WTC11 (cell line): ENCODE results near the gene PLA2G4E.

ENCODE experiments used
- ATF3 ChIP-seq: sonication (generic); formaldehyde crosslinking; conservative IDR thresholded peaks from 2 replicates; pipeline ENCODE4 v1.8.1; 2022; ENCODE audit warnings: mild to moderate bottlenecking, missing genetic modification reagents
- CBFB ChIP-seq: sonication (generic); formaldehyde crosslinking; IDR thresholded peaks from 2 replicates; pipeline ENCODE4 v1.8.1; 2022; ENCODE audit warnings: mild to moderate bottlenecking, low read depth, missing genetic modification reagents
- CTCF ChIP-seq: fragments of 200-600 bp; IDR thresholded peaks from 2 replicates; pipeline ENCODE4 v1.8.0; 2022; ENCODE audit warnings: antibody characterized with exemption
- ELF4 ChIP-seq: sonication (generic); formaldehyde crosslinking; IDR thresholded peaks from 2 replicates; pipeline ENCODE4 v1.8.1; 2022; ENCODE audit warnings: low read depth, mild to moderate bottlenecking, moderate library complexity, missing genetic modification reagents
- EMX1 ChIP-seq: fragments of 250-450 bp; sonication (Bioruptor Pico); IDR thresholded peaks from 2 replicates; pipeline ENCODE4 v1.8.0; 2021; ENCODE audit warnings: mild to moderate bottlenecking
- MAX ChIP-seq: sonication (generic); formaldehyde crosslinking; IDR thresholded peaks from 2 replicates; pipeline ENCODE4 v1.8.0; 2022; ENCODE audit warnings: mild to moderate bottlenecking, missing genetic modification reagents
- NR2C2 ChIP-seq: sonication (generic); formaldehyde crosslinking; IDR thresholded peaks from 2 replicates; pipeline ENCODE4 v1.8.0; 2022; ENCODE audit warnings: mild to moderate bottlenecking, missing genetic modification reagents
- NR3C1 ChIP-seq: sonication (generic); formaldehyde crosslinking; conservative IDR thresholded peaks from 2 replicates; pipeline ENCODE4 v1.8.1; 2023; ENCODE audit warnings: low read depth, mild to moderate bottlenecking, missing genetic modification reagents
- RELA ChIP-seq: sonication (generic); formaldehyde crosslinking; IDR thresholded peaks from 2 replicates; pipeline ENCODE4 v1.8.1; 2022; ENCODE audit warnings: missing genetic modification reagents, mild to moderate bottlenecking, borderline replicate concordance
- TP53 ChIP-seq: sonication (generic); formaldehyde crosslinking; IDR thresholded peaks from 2 replicates; pipeline ENCODE4 v1.8.1; 2023; ENCODE audit warnings: mild to moderate bottlenecking, missing genetic modification reagents
- ZNF263 ChIP-seq: sonication (generic); formaldehyde crosslinking; IDR thresholded peaks from 2 replicates; pipeline ENCODE4 v1.8.1; 2022; ENCODE audit warnings: low read depth, mild to moderate bottlenecking, moderate library complexity, missing genetic modification reagents

- TF ChIP-seq CTCF (no peak), MAX (CRISPR knock-in tag) (no peak), CBFB (no peak), ATF3 (CRISPR knock-in tag) (no peak), ELF4 (no peak), RELA (no peak), NR2C2 (no peak), ZNF263 (CRISPR knock-in tag) (no peak), NR3C1 (CRISPR knock-in tag) (no peak), TP53 (CRISPR knock-in tag) (no peak), EMX1 (CRISPR knock-in tag) (no peak)
Measured at GRCh38 chr15:41957021-41957897, 63.6 kb downstream of the PLA2G4E start.
